A673 (cell line): ENCODE results near the gene COX6A2.

Source experiments
- EZH2 ChIP-seq: fragments of 200-600 bp; sonication (generic); IDR thresholded peaks from 2 replicates; pipeline ENCODE4 v1.6.1; 2017; ENCODE audit warnings: borderline replicate concordance, low read depth, mild to moderate bottlenecking, mixed read lengths, antibody characterized with exemption, low read length; ENCODE audit not compliant: poor library complexity, severe bottlenecking
- TF ChIP-seq, protein P1 (sequence below): fragments of 300-800, 200-600 bp; sonication (generic); conservative IDR thresholded peaks from 2 replicates; pipeline ENCODE4 v1.5.1; 2017; ENCODE audit warnings: low read depth, mild to moderate bottlenecking, antibody characterized with exemption, low read length, moderate library complexity, mixed read lengths

DNA sequence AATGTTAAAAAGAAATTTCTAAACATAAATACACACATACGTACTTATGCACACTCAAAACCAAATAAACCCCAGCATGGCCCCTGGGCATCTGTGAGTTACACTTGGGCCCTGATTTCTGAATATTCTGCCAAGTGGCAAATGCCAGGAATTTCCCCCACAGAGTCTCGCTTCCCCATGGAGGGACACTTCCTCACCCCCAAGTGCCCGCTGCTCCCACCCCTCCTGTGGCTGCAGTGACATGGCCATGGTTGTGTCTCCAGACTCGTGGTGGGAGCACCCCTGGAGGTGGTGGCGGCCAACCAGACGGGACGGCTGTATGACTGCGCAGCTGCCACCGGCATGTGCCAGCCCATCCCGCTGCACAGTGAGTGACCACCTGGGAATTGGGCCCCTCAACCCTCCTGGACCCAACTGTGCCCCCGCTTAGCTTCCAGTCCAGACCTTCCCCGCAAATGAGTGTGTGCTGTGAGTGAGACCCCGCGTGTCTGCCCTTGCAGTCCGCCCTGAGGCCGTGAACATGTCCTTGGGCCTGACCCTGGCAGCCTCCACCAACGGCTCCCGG lies 31.0 kb downstream of the COX6A2 start:
- TF ChIP-seq, protein P1, sequence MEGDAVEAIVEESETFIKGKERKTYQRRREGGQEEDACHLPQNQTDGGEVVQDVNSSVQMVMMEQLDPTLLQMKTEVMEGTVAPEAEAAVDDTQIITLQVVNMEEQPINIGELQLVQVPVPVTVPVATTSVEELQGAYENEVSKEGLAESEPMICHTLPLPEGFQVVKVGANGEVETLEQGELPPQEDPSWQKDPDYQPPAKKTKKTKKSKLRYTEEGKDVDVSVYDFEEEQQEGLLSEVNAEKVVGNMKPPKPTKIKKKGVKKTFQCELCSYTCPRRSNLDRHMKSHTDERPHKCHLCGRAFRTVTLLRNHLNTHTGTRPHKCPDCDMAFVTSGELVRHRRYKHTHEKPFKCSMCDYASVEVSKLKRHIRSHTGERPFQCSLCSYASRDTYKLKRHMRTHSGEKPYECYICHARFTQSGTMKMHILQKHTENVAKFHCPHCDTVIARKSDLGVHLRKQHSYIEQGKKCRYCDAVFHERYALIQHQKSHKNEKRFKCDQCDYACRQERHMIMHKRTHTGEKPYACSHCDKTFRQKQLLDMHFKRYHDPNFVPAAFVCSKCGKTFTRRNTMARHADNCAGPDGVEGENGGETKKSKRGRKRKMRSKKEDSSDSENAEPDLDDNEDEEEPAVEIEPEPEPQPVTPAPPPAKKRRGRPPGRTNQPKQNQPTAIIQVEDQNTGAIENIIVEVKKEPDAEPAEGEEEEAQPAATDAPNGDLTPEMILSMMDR = no peak
- TF ChIP-seq EZH2 = no peak
